Transverse colon (tissue), 4 donors: ENCODE results near the gene CFAP299. TPM values are rescaled to one million over a fixed set of nuclear protein-coding genes. Genes with fewer than 3 reads are reported as not detected.

Experiments used
- DNase-seq: peaks from one replicate; pipeline ENCODE4 v3.0.0-alpha.2; 2019
- H3K27ac ChIP-seq, 4 donors: fragments of 200-600 bp; sonication (generic); 2 replicates each; pipeline ENCODE4 v1.5.1; 2016 to 2018; ENCODE audit warnings: inconsistent platforms in 4 of 4
- H3K27me3 ChIP-seq: fragments of 200-600 bp; sonication (generic); 2 replicates; pipeline ENCODE4 v1.5.1; 2017; ENCODE audit warnings: inconsistent platforms
- H3K36me3 ChIP-seq, 4 donors: fragments of 200-600 bp; sonication (generic); 2 replicates each; pipeline ENCODE4 v1.5.1; 2017 to 2019; ENCODE audit warnings: inconsistent platforms in 4 of 4
- H3K4me1 ChIP-seq, 4 donors: fragments of 200-600 bp; sonication (generic); 2 replicates each; pipeline ENCODE4 v1.5.1; 2017 to 2020; ENCODE audit warnings: inconsistent platforms in 4 of 4
- H3K4me3 ChIP-seq, 4 donors: fragments of 200-600 bp; sonication (generic); 1 replicate in 1 of 4; 2 replicates in 3 of 4; pipeline versions ENCODE4 v1.5.1 to v1.6.1; 2017 to 2019; ENCODE audit warnings: inconsistent platforms in 4 of 4
- H3K9me3 ChIP-seq, 2 donors: fragments of 200-600 bp; sonication (generic); 2 replicates each; pipeline ENCODE4 v1.5.1; 2017 to 2019; ENCODE audit warnings: inconsistent platforms in 2 of 2
- CTCF ChIP-seq, 5 experiments: fragments of 200-600 bp in 3 of 5; fragments of 450-650 bp in 2 of 5; sonication (generic) in 3 of 5; IDR thresholded peaks; 1 replicate in 2 of 5; 2 replicates in 3 of 5; pipeline ENCODE4 v1.5.1; 2016 to 2017; ENCODE audit warnings: antibody characterized with exemption in 5 of 5, inconsistent platforms in 3 of 5, mild to moderate bottlenecking in 2 of 5, moderate library complexity in 1 of 5
- EP300 ChIP-seq: sonication (generic); formaldehyde crosslinking; IDR thresholded peaks from one replicate; pipeline ENCODE4 v1.6.1; 2017; ENCODE audit warnings: antibody characterized with exemption, low read depth
- POLR2A ChIP-seq: fragments of 450-650 bp; IDR thresholded peaks from one replicate; pipeline ENCODE4 v1.6.1; 2016; ENCODE audit warnings: antibody characterized with exemption, mild to moderate bottlenecking, moderate library complexity
- POLR2AphosphoS5 ChIP-seq, 3 donors: sonication (generic); formaldehyde crosslinking; IDR thresholded peaks; one replicate each; pipeline ENCODE4 v1.6.1; 2016; ENCODE audit warnings: antibody characterized with exemption in 3 of 3
- whole genome bisulfite sequencing, 2 donors: methylation state at CpG; one replicate each; pipeline ENCODE4 v1.1.5; 2018; ENCODE audit warnings: low coverage in 1 of 2; 5-methylcytosine and 5-hydroxymethylcytosine counted together
- in situ Hi-C, 4 donors: fragments of 200-750 bp; cut with MboI; loops; one replicate each; pipeline versions ENCODE4 v1.15.0 to v1.15.1; 2017; ENCODE audit warnings: low sequenced_read_pairs in 3 of 4, low pct_ligation_motif_present in 1 of 4, low pct_unique_long_range_greater_than_20kb in 1 of 4
- intact Hi-C: fragments of 100-400 bp; cut with DNase I; formaldehyde crosslinking; loops from one replicate; pipeline ENCODE4 v1.15.1; 2023; ENCODE audit warnings: low total_unique reads
- total RNA-seq, 4 donors: library from RNA; depleted of rRNA; stranded (reverse); fragments of >200 nt; gene quantifications; one replicate each; pipeline ENCODE4 v1.1.0, GENCODE V29; 2016

Gene CFAP299
- total RNA-seq, 4 donors from 2014 or later: not detected

GRCh38 chr4:80926446-80926845, 590.9 kb downstream of the CFAP299 start:
- WGBS, 2 donors: 75 to 91% methylated on average over 1 of the region's 1 CpG

GRCh38 chr4:80926891-80927290, 591.4 kb downstream of the CFAP299 start:
- Histone ChIP-seq H3K9me3 (no peaks in the 10 kb centered on the region), H3K4me3 (no peak overlapping the region), H3K27me3 (no peaks in the 10 kb centered on the region), H3K27ac (no peak overlapping the region), H3K4me1 (no peaks in the 10 kb centered on the region), H3K36me3 (no peaks in the 10 kb centered on the region)
- TF ChIP-seq EP300 (no peak), CTCF (IDR thresholded peaks at IDR 0.05) (no peak), POLR2AphosphoS5 (IDR thresholded peaks at IDR 0.05) (no peak), POLR2A (no peak)
- 55 to 78% methylated on average over 1 of the region's 1 CpG for WGBS, 2 donors
- DNase-seq: no peak
- intact Hi-C loops: no loop called here
- in situ Hi-C loops: no loop called here

More at GRCh38 chr4:80926446-80926845, 590.9 kb downstream of the CFAP299 start:
- Histone ChIP-seq H3K27ac (no peak overlapping the region), H3K36me3 (no peaks in the 10 kb centered on the region), H3K27me3 (no peaks in the 10 kb centered on the region), H3K9me3 (no peaks in the 10 kb centered on the region), H3K4me1 (no peaks in the 10 kb centered on the region), H3K4me3 (no peak overlapping the region)
- no peak for TF ChIP-seq EP300
- TF ChIP-seq CTCF (IDR thresholded peaks at IDR 0.05): no peak
- no peak for TF ChIP-seq POLR2AphosphoS5 (IDR thresholded peaks at IDR 0.05)
- no peak for TF ChIP-seq POLR2A
- in situ Hi-C loops: no loop called here
- intact Hi-C loops: no loop called here
- DNase-seq: no peak

- Histone ChIP-seq H3K4me3 (no peak overlapping the region), H3K4me1 (no peaks in the 10 kb centered on the region), H3K27ac (no peak overlapping the region), H3K36me3 (no peaks in the 10 kb centered on the region), H3K27me3 (no peaks in the 10 kb centered on the region), H3K9me3 (no peaks in the 10 kb centered on the region)
- intact Hi-C loops (no loop called here), in situ Hi-C loops (no loop called here)
- no peak for TF ChIP-seq POLR2AphosphoS5 (IDR thresholded peaks at IDR 0.05)
- TF ChIP-seq CTCF (IDR thresholded peaks at IDR 0.05): no peak
- no peak for TF ChIP-seq POLR2A
- no peak for TF ChIP-seq EP300
- no peak for DNase-seq
- 86 to 100% methylated on average over 1 to 3 of the region's 3 CpGs for WGBS, 2 donors
Observed at GRCh38 chr4:80927420-80927819, 591.9 kb downstream of the CFAP299 start.

GRCh38 chr4:80931631-80932081, 596.1 kb downstream of the CFAP299 start:
- no peak for DNase-seq
- H3K9me3 ChIP-seq: no peaks in the 10 kb centered on the region
- H3K27ac ChIP-seq: no peak overlapping the region
- no peaks in the 10 kb centered on the region for H3K27me3 ChIP-seq
- WGBS, 2 donors: 84% methylated on average over 4 of the region's 4 CpGs; no CpG with 5 or more reads in 1 of the 2 donors
- no peaks in the 10 kb centered on the region for H3K4me1 ChIP-seq
- in situ Hi-C loops (no loop called here), intact Hi-C loops (no loop called here)
- no peaks in the 10 kb centered on the region for H3K36me3 ChIP-seq
- TF ChIP-seq POLR2AphosphoS5 (IDR thresholded peaks at IDR 0.05) (no peak), EP300 (no peak), CTCF (IDR thresholded peaks at IDR 0.05) (no peak), POLR2A (no peak)
- H3K4me3 ChIP-seq: no peak overlapping the region
